Bronchus fibroblast of lung (primary cell): ENCODE measurements around the gene EDAR. TPM values are rescaled to one million over a fixed set of nuclear protein-coding genes. Genes with fewer than 3 reads are reported as not detected.

ENCODE experiments used
- total RNA-seq: library from RNA; depleted of rRNA; stranded (reverse); fragments of >200 nt; gene quantifications from 2 replicates; pipeline ENCODE4 v1.2.3, GENCODE V29; 2015

The EDAR gene
- total RNA-seq: not detected in 2 replicates

DNA sequence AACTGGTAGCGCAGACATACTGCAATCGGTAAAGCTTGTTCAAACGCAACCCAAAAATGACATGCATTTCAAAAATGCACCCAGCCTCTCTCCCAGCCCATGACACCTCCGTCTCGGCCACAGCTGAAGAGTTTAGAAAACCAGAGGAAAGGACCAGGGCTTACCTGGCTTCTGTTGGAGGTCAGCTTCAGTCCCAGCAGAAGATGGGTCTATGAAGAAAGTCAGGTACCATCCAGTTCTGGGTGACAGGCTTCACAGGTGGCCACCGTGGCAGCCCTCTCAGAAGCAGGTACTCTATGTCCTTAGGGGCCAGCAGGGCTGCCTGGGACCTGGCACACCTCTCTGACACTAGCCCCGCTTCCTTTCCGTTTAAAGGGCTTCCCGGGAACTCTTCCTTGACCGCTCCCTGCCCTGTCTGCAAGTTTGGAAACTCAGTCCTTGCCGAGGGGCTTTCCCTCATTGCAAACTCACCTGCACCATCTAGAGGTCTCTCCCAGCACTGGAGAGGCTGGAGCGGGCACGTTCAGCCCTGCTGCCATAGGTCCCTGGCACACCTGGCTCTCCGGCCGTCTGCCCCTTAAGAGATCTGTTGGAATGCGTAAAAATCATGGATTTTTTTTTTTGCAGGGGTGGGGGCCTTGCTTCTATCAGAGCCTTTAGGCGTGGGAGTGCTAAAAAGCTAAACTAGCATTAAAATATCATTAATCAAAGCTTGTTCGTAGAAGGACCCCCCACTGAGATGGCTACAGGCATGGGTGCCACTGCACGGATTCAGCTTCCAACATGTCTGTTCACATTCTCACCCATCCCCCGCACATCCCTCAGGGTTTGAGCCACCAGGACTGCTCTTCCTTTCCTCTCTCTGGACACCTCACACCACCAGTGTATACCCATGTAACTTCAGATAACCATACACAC, at the start of gene EDAR:
Gene EDAR, minus strand, starts transcription at position 425 of the 918 bp plus-strand sequence. CDS start 58,206 bp downstream, outside the sequence.

Other genes with a start within 250 kb of the EDAR start
- 3.1 and 3.9 TPM in 2 replicates for gene CCDC138, start 202.4 kb downstream of the EDAR start, total RNA-seq
- gene SH3RF3, start 140.0 kb upstream of the EDAR start, total RNA-seq: 9.8 and 10.0 TPM in 2 replicates